ENCODE data around the gene EDEM2.
"Not testable (repeated sequence)": the region's sequence is repeated elsewhere in the genome, so short reads cannot be mapped to it uniquely, and the experiment has no call there.

EDEM2 gene

DNA sequence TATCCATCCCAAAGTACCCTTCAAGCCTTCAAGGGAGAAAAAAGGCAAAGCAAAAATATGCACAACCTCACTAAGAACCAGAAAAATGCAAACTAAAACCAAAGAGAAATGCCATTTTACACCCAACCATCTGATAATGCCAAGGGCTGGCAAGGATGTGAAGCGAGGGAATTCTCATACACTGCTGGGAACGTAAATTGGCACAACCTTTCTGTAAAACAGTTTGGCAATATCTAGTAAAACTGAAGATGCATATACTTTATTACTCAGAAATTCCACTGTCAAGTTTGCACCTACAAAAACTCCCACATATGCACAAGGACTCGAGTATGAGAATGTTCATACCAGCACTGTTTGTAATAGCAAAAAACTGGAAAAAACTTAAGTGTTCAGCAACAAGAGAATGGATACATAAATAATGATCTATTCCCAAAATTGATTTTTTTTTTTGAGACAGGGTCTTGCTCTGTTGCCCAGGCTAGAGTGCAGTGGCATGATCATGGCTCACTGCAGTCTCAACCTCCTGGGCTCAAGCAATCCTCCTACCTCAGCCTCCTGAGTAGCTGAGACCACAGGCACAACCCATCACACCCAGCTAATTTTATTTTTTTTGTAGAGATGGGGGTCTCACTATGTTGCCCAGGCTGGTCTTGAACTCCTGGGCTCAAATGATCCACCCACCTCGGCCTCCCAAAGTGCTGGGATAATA, 21.7 kb upstream of the EDEM2 start:
- not testable (repeated sequence) for DNase-seq

DNA sequence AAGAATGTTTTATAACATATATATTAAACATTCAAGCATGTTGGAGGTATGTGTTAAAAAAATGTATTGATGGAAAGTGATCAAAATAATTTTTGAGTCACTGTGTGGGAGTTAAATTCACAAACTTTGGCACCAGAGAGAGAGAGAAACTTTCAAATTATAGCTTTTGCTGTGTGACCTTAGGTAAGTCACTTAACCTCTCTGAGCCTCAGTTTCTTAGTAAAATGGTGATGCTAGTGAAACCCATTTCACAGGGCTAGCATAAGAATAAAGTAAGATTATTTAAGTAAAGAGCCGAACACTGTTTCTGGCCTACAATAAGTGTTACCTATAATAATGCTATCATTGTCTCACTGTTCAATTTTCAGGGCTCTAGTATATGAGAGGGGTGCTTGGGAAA, 20.7 kb upstream of the EDEM2 start:
- no peak for DNase-seq

DNA sequence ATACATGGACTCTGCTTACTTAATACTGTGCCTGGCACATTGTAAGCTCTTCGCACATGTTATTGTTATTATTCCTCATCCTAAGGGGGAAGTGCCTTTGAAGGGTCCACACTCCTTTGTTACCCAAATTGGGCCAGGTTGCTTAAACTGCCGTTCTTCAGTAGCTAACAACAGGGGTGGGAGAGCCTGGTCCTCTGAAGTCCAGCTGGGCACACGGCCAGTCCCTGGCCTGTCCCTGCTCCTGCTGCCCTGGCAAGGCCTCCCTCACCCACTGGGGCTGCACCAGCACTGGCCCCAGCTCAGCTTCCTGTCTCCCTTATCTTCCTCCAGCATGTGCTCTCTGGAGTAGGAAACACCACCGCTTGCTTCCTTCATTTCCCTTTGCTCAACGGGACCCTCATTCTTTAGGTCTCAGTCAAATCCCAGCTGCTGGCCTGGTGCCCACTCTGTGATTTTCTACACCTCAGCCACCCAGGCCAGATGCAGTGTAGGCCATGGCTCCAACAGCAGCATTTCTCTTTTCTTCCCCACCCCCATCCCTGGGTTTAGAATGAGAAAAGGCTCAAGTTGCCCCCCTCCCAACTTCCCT, 19.2 kb upstream of the EDEM2 start:
- no peak for DNase-seq

DNA sequence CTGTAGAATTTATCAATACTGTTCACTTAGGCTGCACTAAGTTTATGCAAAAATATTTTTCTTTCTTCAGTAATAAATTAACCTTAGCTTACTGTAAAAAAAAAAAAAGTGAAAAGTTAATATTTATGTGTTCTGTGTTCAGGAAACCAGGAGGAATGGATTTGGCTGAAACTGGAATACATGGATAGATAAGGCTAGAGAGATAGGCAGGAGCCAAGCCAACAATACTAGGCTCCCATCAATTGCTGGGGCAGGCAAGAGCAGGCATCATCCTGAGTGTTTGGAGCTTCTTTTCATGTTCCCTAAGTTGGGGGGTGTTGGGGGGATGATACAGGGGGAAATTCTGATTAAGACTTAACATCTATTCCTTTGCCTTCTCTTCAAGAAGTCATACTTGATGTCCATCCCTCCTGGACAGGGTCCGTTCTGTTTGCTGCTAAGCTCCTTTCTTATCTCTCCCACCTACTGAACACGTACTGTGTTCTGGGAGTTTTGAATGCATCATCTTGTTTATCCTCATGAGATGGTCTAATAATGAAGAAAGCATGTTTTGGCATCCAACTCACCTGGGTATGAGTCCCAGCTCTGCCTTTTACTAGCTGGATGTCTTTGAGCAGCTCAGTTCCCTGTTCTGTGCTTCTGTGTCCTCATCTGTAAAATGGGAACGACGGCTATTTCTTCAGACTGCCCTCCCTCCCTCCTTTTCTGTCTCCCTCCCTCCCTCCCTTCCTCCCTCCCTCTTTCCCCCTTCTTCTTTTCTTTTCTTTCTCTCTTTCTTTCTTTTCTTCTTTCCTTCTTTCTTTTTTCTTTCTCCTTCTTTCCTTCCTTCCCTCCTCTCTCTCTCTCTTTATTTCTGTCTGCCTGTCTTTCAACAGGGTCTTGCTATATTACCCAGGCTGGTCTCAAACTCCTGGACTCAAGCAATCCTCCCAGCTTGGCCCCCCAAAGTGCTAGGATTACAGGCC, 18.4 kb upstream of the EDEM2 start:
- DNase-seq = no peak

DNA sequence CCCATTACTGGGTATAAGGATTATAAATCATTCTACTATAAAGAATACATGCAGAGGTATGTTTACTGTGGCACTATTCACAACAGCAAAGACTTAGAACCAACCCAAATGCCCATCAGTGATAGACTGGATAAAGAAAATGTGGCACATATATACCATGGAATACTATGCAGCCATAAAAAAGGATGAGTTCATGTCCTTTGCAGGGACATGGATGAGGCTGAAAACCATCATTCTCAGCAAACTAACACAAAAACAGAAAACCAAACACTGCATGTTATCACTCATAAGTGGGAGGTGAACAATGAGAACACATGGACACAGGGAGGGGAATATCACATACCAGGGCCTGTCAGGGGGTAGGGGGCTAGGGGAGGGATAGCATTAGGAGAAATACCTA, 17.4 kb upstream of the EDEM2 start:
- DNase-seq = not testable (repeated sequence)

GRCh38 chr20:35160341-35160740, 13.2 kb upstream of the EDEM2 start:
- DNase-seq = not testable (repeated sequence)

- DNase-seq = no peak
Observed at GRCh38 chr20:35156978-35157377, 9.8 kb upstream of the EDEM2 start.

GRCh38 chr20:35155936-35156335, 8.8 kb upstream of the EDEM2 start:
- DNase-seq = no peak

- no peak for DNase-seq
Observed at GRCh38 chr20:35151736-35152135, 4.6 kb upstream of the EDEM2 start.

GRCh38 chr20:35150846-35151579, 3.9 kb upstream of the EDEM2 start:
- no peak for DNase-seq

DNA sequence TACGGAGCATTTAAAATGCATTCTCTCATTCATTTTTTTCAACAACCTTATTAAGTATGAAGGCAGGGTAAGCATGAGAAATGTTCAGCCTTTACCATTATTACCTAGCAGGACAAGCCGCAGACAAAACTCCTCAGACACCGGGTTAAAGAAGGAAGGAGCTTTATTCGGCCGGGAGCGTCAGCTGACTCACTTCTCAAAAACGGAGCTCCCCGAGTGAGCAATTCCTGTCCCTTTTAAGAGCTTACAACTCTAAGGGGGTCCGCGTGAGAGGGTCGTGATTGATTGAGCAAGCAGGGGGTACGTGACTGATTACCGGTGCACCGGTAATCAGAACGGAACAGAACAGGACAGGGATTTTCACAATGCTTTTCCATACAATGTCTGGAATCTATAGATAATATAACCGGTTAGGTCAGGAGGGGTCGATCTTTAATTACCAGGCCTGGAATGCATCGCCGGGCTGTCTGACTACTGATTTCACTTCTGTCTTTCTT, 487 bp upstream of the EDEM2 start:
- peak; percentile 19 for DNase-seq

DNA sequence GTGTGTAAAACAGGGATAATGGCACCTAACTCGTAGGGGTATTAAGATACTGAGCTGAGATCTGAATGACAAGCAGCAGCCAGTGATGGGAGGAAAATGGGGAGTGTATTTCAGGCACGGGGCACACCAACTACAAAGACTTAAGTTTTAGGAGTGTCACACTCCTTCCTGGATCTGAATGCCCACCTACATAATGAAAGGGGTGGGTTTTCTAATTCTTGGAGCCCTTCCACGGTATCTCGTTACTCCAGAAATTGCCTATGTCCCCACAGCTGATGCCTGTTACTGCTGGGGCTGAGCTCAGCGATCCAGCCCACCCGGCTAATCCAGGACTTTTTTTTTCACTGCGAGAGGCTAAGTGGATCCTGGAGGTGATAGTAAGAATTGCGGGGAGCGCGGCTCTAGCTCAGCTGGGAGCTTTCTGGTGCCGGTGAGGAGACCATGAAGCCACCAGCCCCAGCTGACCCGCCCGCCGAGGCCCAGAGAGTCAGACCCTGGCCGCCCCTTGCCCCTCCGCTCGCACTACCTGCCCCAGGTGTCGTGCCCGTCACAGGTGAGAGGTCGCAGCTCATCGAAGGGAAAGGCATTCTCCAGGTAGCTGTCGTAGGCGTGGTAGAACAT, 727 bp downstream of the EDEM2 start:
- peak; percentile 30 for DNase-seq

- no peak for DNase-seq
Observed at GRCh38 chr20:35145141-35145564, 2.0 kb downstream of the EDEM2 start.

GRCh38 chr20:35144694-35145093, 2.4 kb downstream of the EDEM2 start:
- no peak for DNase-seq

DNA sequence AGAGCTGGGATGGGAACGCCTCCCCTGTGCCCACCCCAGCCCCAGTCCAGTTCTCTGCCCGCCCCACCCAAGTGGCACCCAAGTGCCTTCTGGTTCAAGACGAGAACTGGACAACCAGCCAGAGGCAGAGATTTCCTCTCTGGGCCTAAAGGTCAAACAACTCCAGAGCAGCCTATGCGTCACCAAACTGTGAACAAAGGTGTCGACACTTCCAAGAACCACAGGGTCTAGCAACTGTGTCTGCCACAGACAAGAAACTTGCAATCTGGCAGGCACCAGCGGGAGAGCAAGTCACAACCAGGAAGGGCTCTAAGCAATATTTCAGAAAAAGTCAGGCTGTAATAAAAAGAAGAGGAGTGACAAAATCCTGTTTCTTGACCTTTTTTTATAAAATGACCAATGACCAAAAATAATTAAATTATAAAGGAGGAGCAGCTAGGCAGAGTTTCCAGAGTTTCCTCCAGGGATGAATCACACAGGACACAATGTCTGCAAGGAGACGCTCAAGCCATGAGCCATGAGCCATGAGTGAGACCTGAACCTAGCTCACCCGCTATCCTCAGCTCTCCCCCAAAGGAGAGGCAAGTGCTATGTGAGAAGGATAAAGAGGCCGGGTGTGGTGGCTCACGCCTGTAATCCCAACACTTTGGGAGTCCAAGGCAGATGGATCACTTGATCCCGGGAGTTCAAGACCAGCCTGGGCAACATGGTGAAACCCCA, 11.1 kb downstream of the EDEM2 start:
- DNase-seq = no peak

DNA sequence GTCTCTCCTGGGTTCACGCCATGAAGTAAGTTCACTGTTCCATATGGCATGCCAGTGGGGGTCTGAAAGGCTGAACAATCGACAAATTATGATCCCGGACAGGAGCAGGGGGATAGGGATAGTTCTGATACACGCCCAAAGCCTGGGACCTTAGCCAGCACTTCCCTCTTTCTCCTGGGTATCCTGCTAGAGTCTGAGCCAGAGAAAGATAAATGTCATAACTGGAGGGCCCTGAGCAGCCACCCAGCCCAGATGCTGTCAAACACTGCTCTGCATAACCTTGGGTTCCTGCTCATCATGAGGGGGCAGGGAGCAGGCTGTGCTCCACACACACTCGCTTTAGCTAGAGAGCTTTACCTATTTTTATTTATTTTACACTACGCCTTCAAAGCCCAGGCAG, 12.3 kb downstream of the EDEM2 start:
- no peak for DNase-seq

DNA sequence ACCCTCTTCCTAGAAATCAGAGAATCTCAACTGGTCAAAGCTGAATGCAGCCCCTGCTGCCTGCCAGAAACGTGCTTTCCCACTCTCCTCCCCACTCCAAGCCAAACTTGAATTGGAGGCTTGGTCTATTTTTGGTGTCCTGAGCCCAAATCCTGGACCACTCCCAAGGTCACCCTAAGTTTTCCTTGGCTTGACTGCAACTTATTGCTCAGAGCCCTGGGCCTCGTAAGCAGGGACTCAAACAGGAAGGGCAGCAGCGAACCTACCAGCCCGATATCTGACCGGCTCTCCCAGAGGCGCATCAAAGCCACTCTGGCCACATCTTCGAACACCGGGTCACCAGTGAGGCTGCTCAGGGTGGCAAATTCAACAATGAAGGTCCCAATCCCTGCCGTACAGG, 12.7 kb downstream of the EDEM2 start:
- no peak for DNase-seq

- DNase-seq = no peak
Observed at GRCh38 chr20:35133735-35134134, 13.4 kb downstream of the EDEM2 start.

GRCh38 chr20:35133031-35133430, 14.1 kb downstream of the EDEM2 start:
- no peak for DNase-seq

DNA sequence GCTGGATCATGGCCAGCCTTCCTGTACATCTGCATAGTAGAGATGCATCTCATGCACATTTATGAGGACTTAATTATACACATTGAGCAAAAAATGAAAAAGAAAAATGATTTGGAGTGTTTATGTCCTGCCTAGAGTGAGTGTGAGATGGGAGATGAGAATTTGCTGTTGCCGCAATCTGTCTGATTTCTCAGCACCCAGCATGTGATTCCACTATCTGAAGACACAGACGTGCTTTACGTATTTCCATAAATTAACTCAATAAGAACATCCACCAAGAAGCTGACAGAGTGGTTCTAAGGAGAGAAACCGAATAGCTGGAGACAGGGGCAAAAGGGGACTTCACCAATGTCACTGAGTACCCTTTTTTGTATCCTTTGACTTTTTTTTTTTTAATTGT, 15.2 kb downstream of the EDEM2 start:
- DNase-seq = no peak

GRCh38 chr20:35129647-35130069, 17.5 kb downstream of the EDEM2 start:
- no peak for DNase-seq

GRCh38 chr20:35125753-35126152, 21.4 kb downstream of the EDEM2 start:
- DNase-seq = no peak
